Activated CD8-positive, alpha-beta T cell treated with anti-CD3 and anti-CD28 coated beads for 36 hours (primary cell): ENCODE results near the gene GATA2. TPM values are rescaled to one million over a fixed set of nuclear protein-coding genes. Genes with fewer than 3 reads are reported as not detected.

Experiments used
- ATAC-seq: fragments of 200-7000 bp; cut with Tn5 transposase; one replicate; pipeline ENCODE4 v1.10.0; 2021; ENCODE audit warnings: mild to moderate bottlenecking, moderate library complexity
- CTCF ChIA-PET: fragments of 350-600 bp; sonication (Branson Sonifier 250); formaldehyde crosslinking; loops from one replicate; lab custom pipeline; 2021; ENCODE audit warnings: antibody characterized with exemption; lab: Charles Lee
- POLR2A ChIA-PET: fragments of 350-600 bp; sonication (Branson Sonifier 250); formaldehyde crosslinking; loops from one replicate; lab custom pipeline; 2021; ENCODE audit warnings: antibody characterized with exemption; lab: Charles Lee
- DNase-seq: peaks from one replicate; pipeline ENCODE4 v3.0.0-alpha.2; 2020
- H3K27ac Mint-ChIP-seq: one replicate; pipeline ENCODE4 v1.8.0; 2021; ENCODE audit warnings: mild to moderate bottlenecking, mixed read lengths
- H3K27me3 Mint-ChIP-seq: one replicate; pipeline ENCODE4 v1.8.0; 2021; ENCODE audit warnings: mixed read lengths
- H3K36me3 Mint-ChIP-seq: one replicate; pipeline ENCODE4 v1.8.0; 2021; ENCODE audit warnings: low read depth, mixed read lengths
- H3K4me1 Mint-ChIP-seq: one replicate; pipeline ENCODE4 v1.8.0; 2021; ENCODE audit warnings: low read depth, mixed read lengths
- H3K4me3 Mint-ChIP-seq: one replicate; pipeline ENCODE4 v1.8.0; 2021; ENCODE audit warnings: mild to moderate bottlenecking, moderate library complexity, mixed read lengths
- H3K9me3 Mint-ChIP-seq: one replicate; pipeline ENCODE4 v1.8.0; 2021; ENCODE audit warnings: mixed read lengths
- CTCF ChIP-seq: fragments of 200-600 bp; IDR thresholded peaks from one replicate; pipeline ENCODE4 v1.8.0; 2022; ENCODE audit warnings: antibody characterized with exemption, mild to moderate bottlenecking
- intact Hi-C: fragments of 100-400 bp; cut with micrococcal nuclease; formaldehyde crosslinking; loops from one replicate; pipeline ENCODE4 v1.10.0; 2022
- total RNA-seq, 2 experiments: library from RNA; stranded (reverse); gene quantifications; one replicate each; pipeline ENCODE4 v1.2.3, GENCODE V29; 2021

The GATA2 gene
- total RNA-seq, 2 experiments from 2014 or later: not detected

GRCh38 chr3:128498901-128499530 lies 6.0 kb upstream of the GATA2 start:
- H3K4me1 Mint-ChIP-seq: no peaks in the 10 kb centered on the region
- no peak for TF ChIP-seq CTCF
- H3K9me3 Mint-ChIP-seq: no peaks in the 10 kb centered on the region
- no peaks in the 10 kb centered on the region for H3K36me3 Mint-ChIP-seq
- peaks cover 41% of the 10 kb centered on the region for H3K27me3 Mint-ChIP-seq
- ATAC-seq (no peak), DNase-seq (no peak)
- intact Hi-C loops: loop anchor here (10.0 kb wide), 2 partner anchors 106 to 414 kb away; no protein-coding TSS in a partner anchor
- no peak overlapping the region for H3K4me3 Mint-ChIP-seq
- no peak overlapping the region for H3K27ac Mint-ChIP-seq
- CTCF ChIA-PET: interaction anchor here (0.7 to 3.0 kb wide), 8 partner anchors 8 to 404 kb away, joined by 3 to 46 read pairs (median 3); no protein-coding TSS in a partner anchor
- POLR2A ChIA-PET: no interaction called here

GRCh38 chr3:128498127-128498626 lies 5.2 kb upstream of the GATA2 start:
- no peaks in the 10 kb centered on the region for H3K4me1 Mint-ChIP-seq

GRCh38 chr3:128497305-128498126 lies 4.5 kb upstream of the GATA2 start:
- Mint-ChIP-seq H3K27me3 (peaks cover 44% of the 10 kb centered on the region), H3K36me3 (no peaks in the 10 kb centered on the region), H3K9me3 (no peaks in the 10 kb centered on the region), H3K4me1 (no peaks in the 10 kb centered on the region), H3K27ac (no peak overlapping the region), H3K4me3 (peak overlapping the region; percentile 66)
- ChIA-PET CTCF (interaction anchor here (0.7 to 3.0 kb wide), 13 partner anchors 9 to 271 kb away, joined by 3 to 46 read pairs (median 3); no protein-coding TSS in a partner anchor), POLR2A (interaction anchor here (1.4 kb wide), 1 partner anchor 12 kb away, joined by 3 read pairs; no protein-coding TSS in a partner anchor)
- intact Hi-C loops: loop anchor here (10.0 kb wide), 2 partner anchors 107 to 413 kb away; no protein-coding TSS in a partner anchor
- ATAC-seq: peak; percentile 70
- TF ChIP-seq CTCF: peak; percentile 98
- DNase-seq: peak; percentile 81

More at GRCh38 chr3:128498127-128498626, 5.2 kb upstream of the GATA2 start:
- H3K27ac Mint-ChIP-seq: no peak overlapping the region
- no peaks in the 10 kb centered on the region for H3K9me3 Mint-ChIP-seq
- TF ChIP-seq CTCF: peak; percentile 41
- peaks cover 45% of the 10 kb centered on the region for H3K27me3 Mint-ChIP-seq
- intact Hi-C loops: loop anchor here (10.0 kb wide), 2 partner anchors 107 to 413 kb away; no protein-coding TSS in a partner anchor
- CTCF ChIA-PET: interaction anchor here (1.0 to 3.0 kb wide), 11 partner anchors 9 to 403 kb away, joined by 3 to 46 read pairs (median 3); no protein-coding TSS in a partner anchor
- DNase-seq: no peak
- POLR2A ChIA-PET: no interaction called here
- H3K4me3 Mint-ChIP-seq: peak overlapping the region; percentile 13
- ATAC-seq: no peak
- no peaks in the 10 kb centered on the region for H3K36me3 Mint-ChIP-seq

GRCh38 chr3:128496602-128497304 lies 3.8 kb upstream of the GATA2 start:
- DNase-seq: no peak
- Mint-ChIP-seq H3K27me3 (peaks cover 46% of the 10 kb centered on the region), H3K36me3 (no peaks in the 10 kb centered on the region), H3K4me3 (peak overlapping the region; percentile 66), H3K4me1 (peaks cover 4% of the 10 kb centered on the region), H3K9me3 (no peaks in the 10 kb centered on the region), H3K27ac (no peak overlapping the region)
- intact Hi-C loops: loop anchor here (10.0 kb wide), 2 partner anchors 108 to 412 kb away; no protein-coding TSS in a partner anchor
- TF ChIP-seq CTCF: no peak
- ATAC-seq: no peak
- POLR2A ChIA-PET: interaction anchor here (1.4 kb wide), 1 partner anchor 13 kb away, joined by 3 read pairs; no protein-coding TSS in a partner anchor
- CTCF ChIA-PET: interaction anchor here (0.7 to 3.0 kb wide), 14 partner anchors 10 to 271 kb away, joined by 3 to 46 read pairs (median 4); no protein-coding TSS in a partner anchor
